Measurements from ENCODE around the gene PTOV1. TPM values are rescaled to one million over a fixed set of nuclear protein-coding genes. Genes with fewer than 3 reads are reported as not detected.

PTOV1 gene
- total and polyA plus RNA-seq, 2 of the 13 experiments (the other 11 are each of a cell fraction or from before 2014, with no cell fraction given), result 63.5 to 68.5 TPM

DNA sequence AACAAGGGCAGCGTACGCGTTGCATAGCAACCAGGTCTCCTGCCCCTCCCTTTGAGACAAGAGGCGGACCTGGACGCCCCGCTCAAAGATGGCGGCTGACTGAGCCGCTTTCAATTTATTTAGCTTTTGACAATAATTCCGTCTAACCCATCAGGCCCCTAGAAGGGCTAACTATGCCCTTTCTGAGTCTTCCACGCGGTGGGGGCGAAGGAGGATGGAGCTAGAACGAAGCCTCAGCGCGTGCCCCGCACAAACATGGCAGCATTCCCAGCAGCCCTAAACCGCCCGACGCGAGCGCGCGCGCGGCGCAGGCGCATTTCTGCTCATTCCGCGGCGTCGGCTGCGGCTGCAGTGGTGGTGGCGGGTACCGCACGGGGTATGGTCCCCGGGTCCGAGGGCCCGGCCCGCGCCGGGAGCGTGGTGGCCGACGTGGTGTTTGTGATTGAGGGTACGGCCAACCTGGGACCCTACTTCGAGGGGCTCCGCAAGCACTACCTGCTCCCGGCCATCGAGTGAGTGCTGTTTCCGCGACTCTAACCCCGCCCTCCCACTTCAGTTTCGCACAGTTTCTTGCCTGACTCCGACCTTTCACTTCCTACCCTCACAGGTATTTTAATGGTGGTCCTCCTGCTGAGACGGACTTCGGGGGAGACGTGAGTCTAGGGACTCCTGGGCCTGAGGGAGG, 32.9 kb upstream of the PTOV1 start, which contains the start of gene MED25 (continued):
- TF ChIP-seq, protein P1, sequence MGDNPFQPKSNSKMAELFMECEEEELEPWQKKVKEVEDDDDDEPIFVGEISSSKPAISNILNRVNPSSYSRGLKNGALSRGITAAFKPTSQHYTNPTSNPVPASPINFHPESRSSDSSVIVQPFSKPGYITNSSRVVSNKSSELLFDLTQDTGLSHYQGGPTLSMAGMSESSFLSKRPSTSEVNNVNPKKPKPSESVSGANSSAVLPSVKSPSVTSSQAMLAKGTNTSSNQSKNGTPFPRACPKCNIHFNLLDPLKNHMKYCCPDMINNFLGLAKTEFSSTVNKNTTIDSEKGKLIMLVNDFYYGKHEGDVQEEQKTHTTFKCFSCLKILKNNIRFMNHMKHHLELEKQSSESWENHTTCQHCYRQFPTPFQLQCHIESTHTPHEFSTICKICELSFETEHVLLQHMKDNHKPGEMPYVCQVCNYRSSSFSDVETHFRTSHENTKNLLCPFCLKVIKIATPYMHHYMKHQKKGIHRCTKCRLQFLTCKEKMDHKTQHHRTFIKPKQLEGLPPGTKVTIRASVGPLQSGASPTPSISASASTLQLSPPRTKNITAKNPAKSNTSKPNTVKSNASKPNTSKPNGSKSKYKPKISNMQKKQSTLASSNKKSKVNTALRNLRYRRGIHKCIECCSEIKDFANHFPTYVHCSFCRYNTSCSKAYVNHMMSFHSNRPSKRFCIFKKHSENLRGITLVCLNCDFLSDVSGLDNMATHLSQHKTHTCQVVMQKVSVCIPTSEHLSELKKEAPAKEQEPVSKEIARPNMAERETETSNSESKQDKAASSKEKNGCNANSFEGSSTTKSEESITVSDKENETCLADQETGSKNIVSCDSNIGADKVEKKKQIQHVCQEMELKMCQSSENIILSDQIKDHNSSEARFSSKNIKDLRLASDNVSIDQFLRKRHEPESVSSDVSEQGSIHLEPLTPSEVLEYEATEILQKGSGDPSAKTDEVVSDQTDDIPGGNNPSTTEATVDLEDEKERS (CRISPR knock-in tag; IDR thresholded peaks at IDR 0.05), result 0 out of 2 replicates have a peak, but pooled peaks have one; percentile 38
- TF ChIP-seq KDM2A (CRISPR knock-in tag; IDR thresholded peaks at IDR 0.05; ENCODE audit: borderline replicate concordance, low read depth) (no peak; the same call in 1 of the 2 replicates), ZNF567 (CRISPR knock-in tag; IDR thresholded peaks at IDR 0.05; ENCODE audit: borderline replicate concordance) (no peak), ZSCAN30 (CRISPR knock-in tag; IDR thresholded peaks at IDR 0.05) (no peak), ZNF30 (CRISPR knock-in tag; IDR thresholded peaks at IDR 0.05) (no peak), MIXL1 (CRISPR knock-in tag; IDR thresholded peaks at IDR 0.05) (no peak), ZNF766 (CRISPR knock-in tag; IDR thresholded peaks at IDR 0.05; ENCODE audit: borderline replicate concordance) (no peak), NFIB (CRISPR knock-in tag; IDR thresholded peaks at IDR 0.05; ENCODE audit: borderline replicate concordance) (no peak), ZNF619 (CRISPR knock-in tag; IDR thresholded peaks at IDR 0.05) (no peak), AFF4 (CRISPR knock-in tag; IDR thresholded peaks at IDR 0.05) (no peak), PAX8 (CRISPR knock-in tag; IDR thresholded peaks at IDR 0.05; ENCODE audit: borderline replicate concordance) (0 out of 2 replicates have a peak, but pooled peaks have one; percentile 6), ZMYM4 (CRISPR knock-in tag; IDR thresholded peaks at IDR 0.05) (no peak), BRF2 (CRISPR knock-in tag; IDR thresholded peaks at IDR 0.05) (no peak), ZNF781 (CRISPR knock-in tag; IDR thresholded peaks at IDR 0.05; ENCODE audit: borderline replicate concordance, not compliant biosample characterization) (peak; percentile 61), RORA (CRISPR knock-in tag; IDR thresholded peaks at IDR 0.05) (no peak), CREM (IDR thresholded peaks at IDR 0.05) (peak; percentile 53), CREM (CRISPR knock-in tag; IDR thresholded peaks at IDR 0.05) (no peak)
- TF ChIP-seq, protein P2, sequence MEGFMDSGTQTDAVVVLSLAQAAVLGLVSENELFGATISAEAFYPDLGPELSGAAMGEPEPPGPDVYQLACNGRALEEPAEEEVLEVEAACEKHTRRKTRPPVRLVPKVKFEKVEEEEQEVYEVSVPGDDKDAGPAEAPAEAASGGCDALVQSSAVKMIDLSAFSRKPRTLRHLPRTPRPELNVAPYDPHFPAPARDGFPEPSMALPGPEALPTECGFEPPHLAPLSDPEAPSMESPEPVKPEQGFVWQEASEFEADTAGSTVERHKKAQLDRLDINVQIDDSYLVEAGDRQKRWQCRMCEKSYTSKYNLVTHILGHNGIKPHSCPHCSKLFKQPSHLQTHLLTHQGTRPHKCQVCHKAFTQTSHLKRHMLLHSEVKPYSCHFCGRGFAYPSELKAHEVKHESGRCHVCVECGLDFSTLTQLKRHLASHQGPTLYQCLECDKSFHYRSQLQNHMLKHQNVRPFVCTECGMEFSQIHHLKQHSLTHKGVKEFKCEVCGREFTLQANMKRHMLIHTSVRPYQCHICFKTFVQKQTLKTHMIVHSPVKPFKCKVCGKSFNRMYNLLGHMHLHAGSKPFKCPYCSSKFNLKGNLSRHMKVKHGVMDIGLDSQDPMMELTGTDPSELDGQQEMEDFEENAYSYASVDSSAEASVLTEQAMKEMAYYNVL (CRISPR knock-in tag; IDR thresholded peaks at IDR 0.05; ENCODE audit: borderline replicate concordance), result no peak

All from HepG2 (cell line).